ENCODE data around the gene ATP13A2.

Gene ATP13A2

GRCh38 chr1:17011439-17012307, at the start of gene ATP13A2:
Gene ATP13A2 (minus strand): TSS chr1:17011928. CDS start chr1:17011738, 190 bp downstream.
- DNase-seq (ENCODE audit: low spot score), result peak; percentile 85

DNA sequence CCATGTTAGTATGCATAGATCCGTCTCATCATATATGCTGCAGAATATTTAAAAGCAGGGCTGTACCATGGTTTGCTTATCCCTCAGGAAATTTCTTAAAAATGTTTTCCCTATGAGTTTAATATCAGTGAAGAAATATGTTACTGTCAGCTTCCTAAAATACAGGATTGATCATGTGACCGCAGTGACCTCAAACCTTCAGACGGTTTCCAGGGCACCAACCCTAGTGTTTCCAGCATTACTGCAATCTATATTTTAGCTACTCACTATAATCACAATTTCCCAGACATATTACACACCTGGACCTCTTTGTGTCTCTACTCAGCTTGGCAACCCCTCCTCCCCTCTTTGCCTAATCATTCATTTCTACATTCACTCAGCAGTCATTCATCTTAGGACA, 49.8 kb upstream of the ATP13A2 start:
- DNase-seq (ENCODE audit: low spot score), result no peak

DNA sequence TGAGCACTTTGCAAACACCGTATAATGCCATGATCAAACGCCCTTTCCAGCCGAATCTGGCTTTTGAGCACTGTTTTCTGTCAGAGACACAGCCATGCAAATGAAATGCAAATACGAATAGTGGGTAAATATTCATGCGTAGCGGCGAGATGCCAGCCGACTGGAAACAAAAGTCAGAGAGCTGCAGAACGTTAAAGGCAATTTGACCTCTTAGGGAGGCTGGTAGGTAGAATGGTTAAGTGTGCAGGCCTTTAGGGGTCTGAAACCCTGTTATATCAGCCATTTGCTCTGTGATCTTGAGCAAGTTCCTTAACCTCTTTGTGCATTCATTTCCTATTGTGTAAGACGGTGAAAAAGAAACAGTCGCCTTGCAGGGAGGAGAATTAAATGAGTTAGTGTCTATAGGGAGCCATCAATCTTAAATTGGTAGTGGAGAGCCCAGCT, 48.6 kb upstream of the ATP13A2 start:
- DNase-seq (ENCODE audit: low spot score), result no peak

GRCh38 chr1:17059391-17060305, 47.9 kb upstream of the ATP13A2 start:
- peak; percentile 86 for DNase-seq (ENCODE audit: low spot score)

DNA sequence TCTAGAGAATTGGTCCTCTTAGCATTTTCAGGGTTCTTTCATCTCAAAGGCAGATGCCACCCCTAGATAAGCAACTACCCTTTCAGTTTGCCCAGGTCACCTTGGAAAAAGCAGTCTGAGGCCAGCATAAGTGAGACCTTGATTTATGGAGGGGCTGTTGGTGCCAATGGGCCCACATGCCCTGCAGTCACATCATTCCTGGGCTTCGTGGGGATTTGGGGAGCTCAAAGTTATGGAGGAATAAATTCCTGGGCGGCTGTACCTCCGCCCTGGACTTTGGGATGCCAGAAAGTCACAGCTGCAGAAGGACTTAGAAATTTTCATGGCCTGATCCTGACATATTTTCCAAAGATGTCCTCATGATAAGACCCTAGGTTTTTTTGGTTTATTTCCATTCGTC, 44.8 kb upstream of the ATP13A2 start:
- DNase-seq (ENCODE audit: low spot score), result no peak

DNA sequence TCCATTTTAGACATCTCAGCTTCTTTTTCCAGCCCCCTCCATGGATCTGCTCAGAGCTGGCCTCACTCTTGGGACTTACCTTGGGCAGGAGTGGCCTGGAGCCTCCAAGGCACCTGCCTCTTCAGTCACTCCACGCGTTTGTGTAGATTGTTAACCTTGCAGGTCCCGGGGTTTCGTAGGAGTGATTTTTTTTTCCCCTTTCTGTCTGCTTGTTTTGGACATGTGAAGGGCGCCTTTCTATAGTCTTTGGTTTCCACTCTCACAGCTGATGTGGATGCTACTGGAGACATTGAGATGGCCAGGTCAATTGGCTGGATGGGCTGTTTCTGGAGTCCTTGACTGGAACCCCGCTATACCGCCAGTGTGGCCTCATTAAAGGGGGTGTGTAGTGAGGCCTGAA, 44.1 kb upstream of the ATP13A2 start:
- no peak for DNase-seq (ENCODE audit: low spot score)

- peak; percentile 98 for DNase-seq (ENCODE audit: low spot score)
These were observed 42.1 kb upstream of the ATP13A2 start, which contains the start of gene SDHB for GRCh38 chr1:17053685-17054410. Gene SDHB (minus strand): TSS chr1:17054032. CDS start chr1:17054019, 13 bp downstream.

DNA sequence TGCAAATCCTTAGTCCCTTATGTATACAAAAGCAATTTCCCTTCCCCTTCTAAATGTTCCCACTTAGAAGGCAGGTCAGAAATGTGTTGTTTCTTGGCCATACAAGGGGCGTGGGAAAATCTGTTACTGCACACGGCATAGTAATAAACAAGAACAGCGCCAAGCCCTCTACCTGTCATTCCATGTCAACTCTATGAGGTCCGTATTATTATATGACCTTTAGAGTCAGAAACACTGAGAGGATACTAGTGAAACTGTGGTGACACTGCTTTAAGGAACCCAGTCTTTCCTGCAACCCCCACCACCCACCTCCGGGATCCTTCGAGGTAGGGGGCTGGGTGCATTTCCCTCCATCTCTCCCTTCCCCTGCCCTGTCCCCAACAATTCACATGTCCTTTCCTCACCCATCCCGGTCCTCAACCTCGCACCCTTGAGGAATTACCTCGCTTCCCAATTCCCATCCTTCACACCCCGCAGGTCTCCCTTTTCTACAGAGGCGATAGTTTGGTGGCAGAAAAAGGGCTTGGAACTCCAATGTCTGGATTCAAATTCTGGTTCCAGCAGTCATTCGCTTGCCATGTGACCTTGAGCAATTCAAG, 41.5 kb upstream of the ATP13A2 start:
- DNase-seq (ENCODE audit: low spot score), result no peak

- DNase-seq (ENCODE audit: low spot score), result no peak
These were observed 40.9 kb upstream of the ATP13A2 start for GRCh38 chr1:17052641-17053040.

DNA sequence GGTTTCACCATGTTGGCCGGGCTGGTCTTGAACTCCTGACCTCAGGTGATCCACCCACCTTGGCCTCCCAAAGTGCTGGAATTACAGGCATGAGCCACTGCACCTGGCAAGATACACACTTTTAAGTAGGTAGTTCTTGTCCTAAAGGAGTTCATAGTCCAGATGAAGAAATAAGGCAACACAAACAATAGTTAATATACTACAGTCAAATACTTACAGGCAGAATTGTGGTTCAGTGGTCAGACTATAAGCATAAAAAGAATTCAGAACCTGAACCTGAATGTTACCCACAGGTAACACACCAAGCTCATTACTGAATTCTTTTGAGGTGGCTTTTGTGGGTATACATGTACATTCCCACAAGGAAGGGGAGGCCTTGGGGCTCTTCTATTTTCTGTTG, 40.3 kb upstream of the ATP13A2 start:
- no peak for DNase-seq (ENCODE audit: low spot score)

DNA sequence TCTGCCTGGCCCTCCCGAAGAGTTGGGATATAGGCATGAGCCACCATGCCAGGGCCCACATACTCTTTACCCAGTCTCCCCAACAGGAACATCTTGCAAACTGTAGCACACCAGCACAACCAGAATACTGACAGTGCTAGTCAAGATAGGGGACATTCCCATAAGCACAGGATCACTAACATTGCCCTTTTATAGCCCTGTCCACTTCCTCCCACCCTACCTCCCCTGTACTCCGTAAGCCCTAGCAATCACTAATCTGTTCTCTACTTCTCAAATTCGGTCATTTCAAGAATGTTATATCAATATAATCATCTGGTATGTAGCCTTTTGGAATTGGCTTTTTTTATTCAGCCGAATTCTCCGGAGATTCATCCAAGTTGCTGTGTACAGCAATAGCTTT, 36.2 kb upstream of the ATP13A2 start:
- no peak for DNase-seq (ENCODE audit: low spot score)

GRCh38 chr1:17046334-17046657, 34.6 kb upstream of the ATP13A2 start:
- DNase-seq (ENCODE audit: low spot score), result no peak

- peak; percentile 49 for DNase-seq (ENCODE audit: low spot score)
These were observed 34.1 kb upstream of the ATP13A2 start for GRCh38 chr1:17045634-17046333.

DNA sequence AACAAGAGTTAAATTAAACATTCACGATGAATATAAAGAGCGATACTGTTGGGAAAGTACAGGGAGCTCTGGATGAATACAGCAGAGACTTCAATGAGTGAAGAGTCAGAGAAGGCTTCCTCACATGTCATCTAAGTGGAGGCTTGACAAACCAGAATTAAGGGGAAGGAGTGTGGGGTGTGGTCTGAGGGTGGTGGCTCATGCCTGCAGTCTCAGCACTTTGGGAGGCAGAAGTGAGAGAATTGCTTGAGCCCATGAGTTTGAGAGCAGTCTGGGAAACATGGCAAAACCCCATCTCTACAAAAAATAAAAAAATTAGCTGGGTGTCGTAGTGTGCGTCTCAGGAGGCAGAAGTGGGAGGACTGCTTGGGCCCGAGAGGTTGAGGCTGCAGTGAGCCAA, 33.4 kb upstream of the ATP13A2 start:
- peak; percentile 36 for DNase-seq (ENCODE audit: low spot score)

- no peak for DNase-seq (ENCODE audit: low spot score)
These were observed 31.9 kb upstream of the ATP13A2 start for GRCh38 chr1:17043676-17044075.

- no peak for DNase-seq (ENCODE audit: low spot score)
These were observed 28.4 kb upstream of the ATP13A2 start for GRCh38 chr1:17040135-17040534.

DNA sequence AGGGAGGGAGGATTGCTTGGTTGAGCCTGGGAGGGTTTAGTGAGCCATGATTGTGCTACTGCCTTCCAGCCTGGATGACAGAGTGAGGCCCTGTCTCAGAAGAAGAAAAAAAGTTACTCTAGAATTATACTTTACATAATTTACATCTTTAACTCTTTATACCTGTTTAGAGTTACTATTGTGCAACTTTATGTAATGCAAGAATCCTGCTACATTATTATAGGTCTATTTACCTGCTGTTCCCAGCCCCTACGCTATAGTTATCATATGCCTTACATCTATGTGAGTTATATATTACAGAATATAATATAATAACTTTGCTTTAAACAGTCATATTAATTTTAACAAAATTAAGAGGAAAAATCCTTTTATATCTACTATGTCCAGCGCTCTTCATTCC, 27.8 kb upstream of the ATP13A2 start:
- no peak for DNase-seq (ENCODE audit: low spot score)

GRCh38 chr1:17033481-17033880, 21.8 kb upstream of the ATP13A2 start:
- no peak for DNase-seq (ENCODE audit: low spot score)

GRCh38 chr1:17032741-17033140, 21.0 kb upstream of the ATP13A2 start:
- no peak for DNase-seq (ENCODE audit: low spot score)

GRCh38 chr1:17031436-17031835, 19.7 kb upstream of the ATP13A2 start:
- DNase-seq (ENCODE audit: low spot score), result no peak

DNA sequence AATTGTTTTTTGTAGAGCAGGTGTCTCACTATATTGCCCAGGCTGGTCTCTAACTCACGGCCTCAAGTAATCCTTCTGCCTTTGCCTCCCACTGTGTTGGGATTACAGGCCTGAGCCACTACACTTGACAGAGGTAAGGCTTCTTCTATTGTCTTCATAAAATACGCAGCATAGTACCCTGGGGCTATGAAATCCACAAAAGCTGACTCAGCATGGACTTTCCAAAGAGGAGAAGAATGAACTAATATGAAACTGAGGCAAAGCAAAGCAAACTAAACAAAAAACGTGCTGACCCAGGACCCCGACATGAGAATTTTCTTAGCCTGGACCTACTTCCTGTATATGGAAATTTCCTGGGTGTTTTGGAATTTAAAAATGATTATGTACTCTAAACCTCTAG, 18.5 kb upstream of the ATP13A2 start:
- DNase-seq (ENCODE audit: low spot score), result no peak
